Uterus (tissue), 2 donors: Measurements from ENCODE around the gene ACVR1C.
A peak's percentile ranks its signal among the peaks of the same experiment; 100 is the strongest.

Experiments used
- POLR2A ChIP-seq, 2 donors: fragments of 450-650 bp; IDR thresholded peaks; one replicate each; pipeline ENCODE4 v1.6.1; 2016; ENCODE audit warnings: antibody characterized with exemption in 2 of 2, mild to moderate bottlenecking in 1 of 2, moderate library complexity in 1 of 2
- TF ChIP-seq, protein P1 (sequence below), 4 experiments: fragments of 200-600 bp in 2 of 4; fragments of 450-650 bp in 2 of 4; sonication (generic) in 2 of 4; IDR thresholded peaks; one replicate each; pipeline ENCODE4 v1.5.1; 2016 to 2019; ENCODE audit warnings: antibody characterized with exemption in 4 of 4, mild to moderate bottlenecking in 2 of 4, moderate library complexity in 1 of 4

DNA sequence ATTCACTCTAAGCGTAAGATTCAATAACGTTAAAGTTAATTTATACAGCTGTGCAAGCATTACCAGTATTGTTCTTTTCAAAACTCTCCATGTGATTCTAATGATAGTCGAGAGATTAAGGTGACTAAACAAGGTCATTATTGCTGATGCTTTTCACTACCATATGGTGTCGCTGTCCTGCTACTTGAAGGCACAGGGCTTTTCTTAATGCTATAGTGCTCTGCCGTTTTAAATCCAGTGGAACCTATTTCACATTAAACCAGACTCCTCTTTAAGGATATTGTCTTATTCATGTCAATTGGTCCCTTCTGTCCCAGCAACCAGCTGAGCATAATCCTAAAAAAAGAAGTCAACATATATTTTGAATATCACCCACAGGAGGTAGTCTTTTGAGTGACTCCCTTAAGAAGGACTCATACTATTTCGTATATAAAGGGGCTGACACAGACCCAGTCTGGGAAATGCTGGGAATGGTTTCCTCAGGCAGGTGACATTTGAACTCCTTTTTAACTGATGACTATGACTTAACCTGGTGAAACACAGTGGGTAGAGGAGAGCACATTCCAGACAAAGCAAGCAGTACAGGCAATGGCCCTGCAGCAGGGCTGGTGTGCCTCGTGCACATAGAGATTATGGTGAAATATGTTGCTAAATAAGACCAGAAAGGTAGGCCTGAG, 130.9 kb downstream of the ACVR1C start:
- TF ChIP-seq, protein P1, sequence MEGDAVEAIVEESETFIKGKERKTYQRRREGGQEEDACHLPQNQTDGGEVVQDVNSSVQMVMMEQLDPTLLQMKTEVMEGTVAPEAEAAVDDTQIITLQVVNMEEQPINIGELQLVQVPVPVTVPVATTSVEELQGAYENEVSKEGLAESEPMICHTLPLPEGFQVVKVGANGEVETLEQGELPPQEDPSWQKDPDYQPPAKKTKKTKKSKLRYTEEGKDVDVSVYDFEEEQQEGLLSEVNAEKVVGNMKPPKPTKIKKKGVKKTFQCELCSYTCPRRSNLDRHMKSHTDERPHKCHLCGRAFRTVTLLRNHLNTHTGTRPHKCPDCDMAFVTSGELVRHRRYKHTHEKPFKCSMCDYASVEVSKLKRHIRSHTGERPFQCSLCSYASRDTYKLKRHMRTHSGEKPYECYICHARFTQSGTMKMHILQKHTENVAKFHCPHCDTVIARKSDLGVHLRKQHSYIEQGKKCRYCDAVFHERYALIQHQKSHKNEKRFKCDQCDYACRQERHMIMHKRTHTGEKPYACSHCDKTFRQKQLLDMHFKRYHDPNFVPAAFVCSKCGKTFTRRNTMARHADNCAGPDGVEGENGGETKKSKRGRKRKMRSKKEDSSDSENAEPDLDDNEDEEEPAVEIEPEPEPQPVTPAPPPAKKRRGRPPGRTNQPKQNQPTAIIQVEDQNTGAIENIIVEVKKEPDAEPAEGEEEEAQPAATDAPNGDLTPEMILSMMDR (IDR thresholded peaks at IDR 0.05): peak in 3 of 4 experiments; percentile 10 to 28 (median 11)
- no peak for TF ChIP-seq POLR2A (IDR thresholded peaks at IDR 0.05)
